ENCODE results near the gene CPEB2.

DNA sequence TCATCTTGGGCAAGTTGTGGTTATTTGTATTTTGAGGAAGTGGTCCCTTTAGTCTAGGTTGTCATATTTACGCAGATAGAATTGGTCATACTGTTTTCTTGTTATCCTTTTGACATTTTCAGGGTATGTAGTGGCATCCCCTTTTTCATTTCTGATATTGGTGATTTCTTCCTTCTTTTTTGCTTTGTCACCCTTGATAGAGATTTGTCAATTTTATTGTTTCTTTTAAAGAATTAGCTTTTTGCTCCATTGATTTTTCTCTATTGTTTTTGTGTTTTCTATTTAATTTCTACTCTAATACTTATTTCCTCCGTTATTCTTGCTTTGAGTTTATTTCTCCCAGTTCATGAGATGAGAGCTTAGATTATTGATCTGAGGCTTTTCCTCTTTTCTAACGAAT is 87.7 kb downstream of the CPEB2 start:
- TF ChIP-seq, protein P1, sequence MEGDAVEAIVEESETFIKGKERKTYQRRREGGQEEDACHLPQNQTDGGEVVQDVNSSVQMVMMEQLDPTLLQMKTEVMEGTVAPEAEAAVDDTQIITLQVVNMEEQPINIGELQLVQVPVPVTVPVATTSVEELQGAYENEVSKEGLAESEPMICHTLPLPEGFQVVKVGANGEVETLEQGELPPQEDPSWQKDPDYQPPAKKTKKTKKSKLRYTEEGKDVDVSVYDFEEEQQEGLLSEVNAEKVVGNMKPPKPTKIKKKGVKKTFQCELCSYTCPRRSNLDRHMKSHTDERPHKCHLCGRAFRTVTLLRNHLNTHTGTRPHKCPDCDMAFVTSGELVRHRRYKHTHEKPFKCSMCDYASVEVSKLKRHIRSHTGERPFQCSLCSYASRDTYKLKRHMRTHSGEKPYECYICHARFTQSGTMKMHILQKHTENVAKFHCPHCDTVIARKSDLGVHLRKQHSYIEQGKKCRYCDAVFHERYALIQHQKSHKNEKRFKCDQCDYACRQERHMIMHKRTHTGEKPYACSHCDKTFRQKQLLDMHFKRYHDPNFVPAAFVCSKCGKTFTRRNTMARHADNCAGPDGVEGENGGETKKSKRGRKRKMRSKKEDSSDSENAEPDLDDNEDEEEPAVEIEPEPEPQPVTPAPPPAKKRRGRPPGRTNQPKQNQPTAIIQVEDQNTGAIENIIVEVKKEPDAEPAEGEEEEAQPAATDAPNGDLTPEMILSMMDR (IDR thresholded peaks at IDR 0.05 in 8 of 11, conservative IDR thresholded peaks at IDR 0.05 in 3 of 11) = no peak
- TF ChIP-seq POLR2A (IDR thresholded peaks at IDR 0.05) = no peak
